Measurements from ENCODE around the gene MED26. TPM values are rescaled to one million over a fixed set of nuclear protein-coding genes. Genes with fewer than 3 reads are reported as not detected.

The MED26 gene
- total RNA-seq, 1 donor = 9.2 TPM

GRCh38 chr19:16591803-16592556 lies 36.0 kb downstream of the MED26 start:
- DNase-seq (ENCODE audit: low read depth in 2 of 3, low spot score in 2 of 3) = no peak

- DNase-seq (ENCODE audit: low read depth in 2 of 3, low spot score in 2 of 3) = no peak
Measured at GRCh38 chr19:16590876-16591802, 36.9 kb downstream of the MED26 start.

- no peak for DNase-seq (ENCODE audit: low read depth in 2 of 3, low spot score in 2 of 3)
Measured at GRCh38 chr19:16589917-16590316, 38.1 kb downstream of the MED26 start.

- no peak for DNase-seq (ENCODE audit: low read depth in 2 of 3, low spot score in 2 of 3)
Measured at GRCh38 chr19:16588824-16589577, 39.0 kb downstream of the MED26 start.

- DNase-seq (ENCODE audit: low read depth in 2 of 3, low spot score in 2 of 3) = peak in 2 of 3 donors; percentile 83 to 87
Measured at GRCh38 chr19:16587833-16588823, 39.9 kb downstream of the MED26 start.

GRCh38 chr19:16586991-16587832 lies 40.8 kb downstream of the MED26 start:
- DNase-seq (ENCODE audit: low read depth in 2 of 3, low spot score in 2 of 3) = peak in 2 of 3 donors; percentile 43 to 85

GRCh38 chr19:16586477-16586871 lies 41.5 kb downstream of the MED26 start:
- no peak for DNase-seq (ENCODE audit: low read depth in 2 of 3, low spot score in 2 of 3)

- DNase-seq (ENCODE audit: low read depth in 2 of 3, low spot score in 2 of 3) = peak in 2 of 3 donors; percentile 31 to 61
Measured at GRCh38 chr19:16585808-16586476, 42.1 kb downstream of the MED26 start.

- DNase-seq (ENCODE audit: low read depth in 2 of 3, low spot score in 2 of 3) = no peak
Measured at GRCh38 chr19:16585094-16585801, 42.8 kb downstream of the MED26 start.

GRCh38 chr19:16584248-16585093 lies 43.5 kb downstream of the MED26 start:
- DNase-seq (ENCODE audit: low read depth in 2 of 3, low spot score in 2 of 3) = peak; percentile 81 to 94 (median 92)

- DNase-seq (ENCODE audit: low read depth in 2 of 3, low spot score in 2 of 3) = no peak
Measured at GRCh38 chr19:16582486-16583261, 45.3 kb downstream of the MED26 start.

- no peak for DNase-seq (ENCODE audit: low read depth in 2 of 3, low spot score in 2 of 3)
Measured at GRCh38 chr19:16581971-16582343, 46.0 kb downstream of the MED26 start.

GRCh38 chr19:16581145-16581970 lies 46.6 kb downstream of the MED26 start:
- DNase-seq (ENCODE audit: low read depth in 2 of 3, low spot score in 2 of 3) = no peak

GRCh38 chr19:16579381-16579780 lies 48.6 kb downstream of the MED26 start:
- no peak for DNase-seq (ENCODE audit: low read depth in 2 of 3, low spot score in 2 of 3)

GRCh38 chr19:16577531-16577985 lies 50.4 kb downstream of the MED26 start:
- DNase-seq (ENCODE audit: low read depth in 2 of 3, low spot score in 2 of 3) = no peak

Data from hematopoietic multipotent progenitor cell (in vitro differentiated cells).